HepG2 (cell line): ENCODE measurements around the gene SHMT1. TPM values are rescaled to one million over a fixed set of nuclear protein-coding genes. Genes with fewer than 3 reads are reported as not detected.
A peak's percentile ranks its signal among the peaks of the same experiment; 100 is the strongest.

ENCODE experiments used
- ARNT2 ChIP-seq: sonication (generic); formaldehyde crosslinking; IDR thresholded peaks from 2 replicates; pipeline ENCODE4 v1.8.0; 2022; ENCODE audit warnings: mild to moderate bottlenecking, low read depth, missing genetic modification reagents, moderate library complexity
- CHD2 ChIP-seq: IDR thresholded peaks from 2 replicates; pipeline ENCODE4 v1.6.1; 2011; ENCODE audit warnings: low read depth, low read length, improper control_type of control experiment
- ERF ChIP-seq: IDR thresholded peaks from 2 replicates; pipeline ENCODE4 v1.6.1; 2018; ENCODE audit warnings: missing biosample characterization, missing genetic modification reagents
- FOXK1 ChIP-seq: sonication (generic); formaldehyde crosslinking; IDR thresholded peaks from 2 replicates; pipeline ENCODE4 v1.4.0; 2020; ENCODE audit warnings: low read depth, missing genetic modification reagents, borderline replicate concordance
- KAT8 ChIP-seq: IDR thresholded peaks from 2 replicates; pipeline ENCODE4 v1.6.1; 2016; ENCODE audit warnings: missing genetic modification reagents, missing compliant biosample characterization
- KDM3A ChIP-seq: IDR thresholded peaks from 2 replicates; pipeline ENCODE4 v1.6.1; 2018; ENCODE audit warnings: low read depth, missing compliant biosample characterization
- KMT2B ChIP-seq: IDR thresholded peaks from 2 replicates; pipeline ENCODE4 v1.6.1; 2016; ENCODE audit warnings: missing genetic modification reagents, missing compliant biosample characterization
- MED8 ChIP-seq: sonication (generic); formaldehyde crosslinking; IDR thresholded peaks from 2 replicates; pipeline ENCODE4 v1.8.1; 2023; ENCODE audit warnings: mild to moderate bottlenecking, missing genetic modification reagents; ENCODE audit not compliant: insufficient replicate concordance
- MXD4 ChIP-seq: IDR thresholded peaks from 2 replicates; pipeline ENCODE4 v1.6.1; 2016; ENCODE audit warnings: mild to moderate bottlenecking, missing biosample characterization, missing genetic modification reagents
- NKX3-1 ChIP-seq: sonication (generic); formaldehyde crosslinking; IDR thresholded peaks from 2 replicates; pipeline ENCODE4 v1.5.0; 2020; ENCODE audit warnings: missing genetic modification reagents
- RARA ChIP-seq: IDR thresholded peaks from 2 replicates; pipeline ENCODE4 v1.6.1; 2016; ENCODE audit warnings: missing genetic modification reagents, missing compliant biosample characterization
- RNF219 ChIP-seq: sonication (generic); formaldehyde crosslinking; IDR thresholded peaks from 2 replicates; pipeline ENCODE4 v1.5.0; 2020; ENCODE audit warnings: mild to moderate bottlenecking, missing genetic modification reagents
- TGIF2 ChIP-seq: IDR thresholded peaks from 2 replicates; pipeline ENCODE4 v1.6.1; 2016; ENCODE audit warnings: control low read depth, missing compliant biosample characterization
- U2AF2 ChIP-seq: fragments of 200-400 bp; formaldehyde crosslinking; IDR thresholded peaks from 2 replicates; pipeline ENCODE4 v1.6.1; 2017; ENCODE audit warnings: low read depth, mild to moderate bottlenecking, low read length
- ZBED4 ChIP-seq: sonication (generic); formaldehyde crosslinking; IDR thresholded peaks from 2 replicates; pipeline ENCODE4 v1.4.0; 2020; ENCODE audit warnings: missing genetic modification reagents, borderline replicate concordance
- ZBTB21 ChIP-seq: sonication (generic); formaldehyde crosslinking; IDR thresholded peaks from 2 replicates; pipeline ENCODE4 v1.4.0; 2020; ENCODE audit warnings: missing genetic modification reagents
- ZBTB42 ChIP-seq: sonication (generic); formaldehyde crosslinking; IDR thresholded peaks from 2 replicates; pipeline ENCODE4 v1.5.0; 2020; ENCODE audit warnings: mild to moderate bottlenecking, missing genetic modification reagents
- ZMAT5 ChIP-seq: sonication (generic); formaldehyde crosslinking; IDR thresholded peaks from 2 replicates; pipeline ENCODE4 v1.5.0; 2020; ENCODE audit warnings: mild to moderate bottlenecking, low read depth, missing genetic modification reagents, borderline replicate concordance
- ZNF264 ChIP-seq: sonication (generic); formaldehyde crosslinking; IDR thresholded peaks from 2 replicates; pipeline ENCODE4 v1.4.0; 2020; ENCODE audit warnings: missing genetic modification reagents
- ZNF33B ChIP-seq: sonication (generic); formaldehyde crosslinking; IDR thresholded peaks from 2 replicates; pipeline ENCODE4 v1.5.1; 2020; ENCODE audit warnings: mild to moderate bottlenecking, missing genetic modification reagents
- ZNF343 ChIP-seq: sonication (generic); formaldehyde crosslinking; IDR thresholded peaks from 2 replicates; pipeline ENCODE4 v1.4.0; 2020; ENCODE audit warnings: mild to moderate bottlenecking, missing genetic modification reagents
- ZNF496 ChIP-seq: sonication (generic); formaldehyde crosslinking; IDR thresholded peaks from 2 replicates; pipeline ENCODE4 v1.8.1; 2023; ENCODE audit warnings: mild to moderate bottlenecking, moderate library complexity, missing genetic modification reagents; ENCODE audit not compliant: insufficient replicate concordance
- ZNF615 ChIP-seq: sonication (generic); formaldehyde crosslinking; IDR thresholded peaks from 2 replicates; pipeline ENCODE4 v1.5.0; 2020; ENCODE audit warnings: mild to moderate bottlenecking, missing genetic modification reagents, borderline replicate concordance
- ZNF883 ChIP-seq: sonication (generic); formaldehyde crosslinking; IDR thresholded peaks from 2 replicates; pipeline ENCODE4 v1.5.1; 2020; ENCODE audit warnings: mild to moderate bottlenecking, missing genetic modification reagents; ENCODE audit errors: not compliant biosample characterization
- polyA plus RNA-seq, 8 experiments: library from polyadenylated mRNA; depleted of rRNA in 3 of 8; stranded (reverse) in 7 of 8; unstranded in 1 of 8; fragments of >200 nt; fragmentation: Illumina TruSeq in 4 of 8; extraction: Trizol in 4 of 8; gene quantifications; 2 replicates each; pipeline versions ENCODE4 v1.2.1 to v1.2.3, GENCODE V29; 2011 to 2016; ENCODE audit warnings: low read depth in 4 of 8, missing spikeins in 1 of 8, mixed read lengths in 1 of 8; ENCODE audit not compliant: insufficient read depth in 1 of 8
- total RNA-seq, 5 experiments: library from RNA; depleted of rRNA; stranded (reverse); fragments of >200 nt; fragmentation: Illumina TruSeq; extraction: Trizol; gene quantifications; 2 replicates each; pipeline ENCODE4 v1.2.3, GENCODE V29; 2016; ENCODE audit warnings: low read depth in 1 of 5

The SHMT1 gene
- total and polyA plus RNA-seq, 2 of the 13 experiments (the other 11 are each of a cell fraction or from before 2014, with no cell fraction given): 21.3 to 48.8 TPM

GRCh38 chr17:18363101-18364049, at the start of gene SHMT1 (continued):
- peak; percentile 97 for TF ChIP-seq ZBED4 (CRISPR knock-in tag)
- TF ChIP-seq CHD2: no peak
- no peak for TF ChIP-seq ZMAT5
- peak; percentile 16; the same call in 1 of the 2 replicates for TF ChIP-seq RARA
- TF ChIP-seq FOXK1 (CRISPR knock-in tag): peak; percentile 45; the same call in 1 of the 2 replicates
- TF ChIP-seq ZNF33B (CRISPR knock-in tag): no peak
- peak; percentile 72 for TF ChIP-seq KAT8
- no peak for TF ChIP-seq ZNF615
- 0 out of 2 replicates have a peak, but pooled peaks have one; percentile 66 for TF ChIP-seq ZNF343
- no peak for TF ChIP-seq MED8 (CRISPR knock-in tag)
- peak; percentile 47 for TF ChIP-seq ZNF883
- peak; percentile 66 for TF ChIP-seq MXD4 (CRISPR knock-in tag)
- TF ChIP-seq TGIF2 (CRISPR knock-in tag): peak; percentile 51; the same call in 1 of the 2 replicates
- TF ChIP-seq ERF (CRISPR knock-in tag): peak; percentile 54; the same call in 1 of the 2 replicates
- no peak for TF ChIP-seq U2AF2
- peak; percentile 89; the same call in 1 of the 2 replicates for TF ChIP-seq NKX3-1 (CRISPR knock-in tag)
- no peak for TF ChIP-seq RNF219 (CRISPR knock-in tag)
- no peak for TF ChIP-seq KDM3A
- no peak for TF ChIP-seq ZBTB21
- TF ChIP-seq ZBTB42: peak; percentile 77; the same call in 1 of the 2 replicates
- no peak for TF ChIP-seq ZNF496 (CRISPR knock-in tag)
- peak; percentile 86 for TF ChIP-seq ARNT2
- TF ChIP-seq ZNF264 (CRISPR knock-in tag): peak; percentile 77
- TF ChIP-seq KMT2B (CRISPR knock-in tag): peak; percentile 47; the same call in 1 of the 2 replicates
